IMR-90 (cell line): ENCODE results near the gene TIMELESS. TPM values are rescaled to one million over a fixed set of nuclear protein-coding genes. Genes with fewer than 3 reads are reported as not detected.

ENCODE experiments used
- ATAC-seq: fragments of 200-7000 bp; cut with Tn5 transposase; 2 replicates; pipeline ENCODE4 v1.9.1; 2020; ENCODE audit warnings: low read depth, mild to moderate bottlenecking, moderate library complexity
- BruUV-seq: library from RNA; stranded (reverse); fragments of 400-500 nt; replicated peaks from 2 replicates; lab custom pipeline; 2021; lab: Mats Ljungman, UMichigan
- CTCF ChIA-PET: fragments of 300-600 bp; formaldehyde crosslinking; extraction: SDS; loops from one replicate; lab custom pipeline; 2021; ENCODE audit warnings: antibody characterized with exemption; lab: Yijun Ruan, JAX
- POLR2A ChIA-PET: fragments of 300-600 bp; sonication (Branson Sonifier 250); formaldehyde crosslinking; loops from one replicate; lab custom pipeline; 2022; ENCODE audit warnings: antibody characterized with exemption; ENCODE audit not compliant: unreplicated experiment; lab: Charles Lee
- DNase-seq: peaks from one replicate; pipeline ENCODE4 v3.0.0; 2013
- H2AFZ ChIP-seq: replicated peaks from 2 replicates; pipeline ENCODE3; 2013; ENCODE audit warnings: low read length, mild to moderate bottlenecking; ENCODE audit not compliant: poor library complexity
- H2AK5ac ChIP-seq: 2 replicates; pipeline ENCODE4 v1.6.1; 2013; ENCODE audit warnings: low read depth, low read length, inconsistent platforms
- H2AK9ac ChIP-seq: replicated peaks from 2 replicates; pipeline ENCODE3; 2013; ENCODE audit warnings: mild to moderate bottlenecking, low read depth, low read length, moderate library complexity; ENCODE audit not compliant: poor library complexity
- H2BK120ac ChIP-seq: 2 replicates; pipeline ENCODE4 v1.6.1; 2013; ENCODE audit warnings: low read depth, low read length, inconsistent platforms
- H2BK15ac ChIP-seq: 3 replicates; pipeline ENCODE4 v1.6.1; 2013; ENCODE audit warnings: low read depth, low read length, inconsistent platforms
- H2BK20ac ChIP-seq: 2 replicates; pipeline ENCODE4 v1.6.1; 2013; ENCODE audit warnings: low read depth, mild to moderate bottlenecking, inconsistent platforms, low read length, moderate library complexity
- H2BK5ac ChIP-seq: 2 replicates; pipeline ENCODE4 v1.6.1; 2013; ENCODE audit warnings: mild to moderate bottlenecking, low read depth, low read length, inconsistent platforms; ENCODE audit not compliant: poor library complexity, severe bottlenecking
- H3K14ac ChIP-seq: replicated peaks from 2 replicates; pipeline ENCODE4 v1.6.1; 2013; ENCODE audit warnings: low read depth, low read length, inconsistent platforms
- H3K18ac ChIP-seq: 2 replicates; pipeline ENCODE4 v1.6.1; 2013; ENCODE audit warnings: low read depth, low read length, control low read depth
- H3K23ac ChIP-seq: 2 replicates; pipeline ENCODE4 v1.6.1; 2013; ENCODE audit warnings: low read depth, low read length, inconsistent platforms
- H3K27ac ChIP-seq: 2 replicates; pipeline ENCODE4 v1.5.1; 2013; ENCODE audit warnings: mild to moderate bottlenecking, control low read depth, low read length; ENCODE audit not compliant: insufficient read depth
- H3K27me3 ChIP-seq: 2 replicates; pipeline ENCODE4 v1.6.1; 2013; ENCODE audit warnings: low read length; ENCODE audit not compliant: control insufficient read depth, insufficient read depth
- H3K36me3 ChIP-seq: 2 replicates; pipeline ENCODE4 v1.6.1; 2013; ENCODE audit warnings: low read length, mixed read lengths; ENCODE audit not compliant: control insufficient read depth, insufficient read depth
- H3K4ac ChIP-seq: 2 replicates; pipeline ENCODE4 v1.6.1; 2013; ENCODE audit warnings: low read depth, low read length, inconsistent platforms
- H3K4me1 ChIP-seq: 2 replicates; pipeline ENCODE4 v1.6.1; 2013; ENCODE audit warnings: low read length, mixed read lengths; ENCODE audit not compliant: control insufficient read depth, insufficient read depth
- H3K4me2 ChIP-seq: 2 replicates; pipeline ENCODE4 v1.6.1; 2013; ENCODE audit warnings: low read depth, mild to moderate bottlenecking, control low read depth, low read length, moderate library complexity
- H3K4me3 ChIP-seq: 2 replicates; pipeline ENCODE4 v1.5.1; 2013; ENCODE audit warnings: low read depth, mild to moderate bottlenecking, control low read depth, low read length, moderate library complexity; ENCODE audit not compliant: insufficient read depth
- H3K56ac ChIP-seq: 2 replicates; pipeline ENCODE4 v1.6.1; 2013; ENCODE audit warnings: low read length, inconsistent platforms; ENCODE audit not compliant: insufficient read depth; ENCODE audit errors: extremely low read depth
- H3K79me1 ChIP-seq, 2 experiments: 2 replicates each; pipeline ENCODE4 v1.6.1; 2013; ENCODE audit warnings: low read length in 2 of 2, inconsistent platforms in 1 of 2, low read depth in 1 of 2
- H3K9ac ChIP-seq: 2 replicates; pipeline ENCODE4 v1.6.1; 2013; ENCODE audit warnings: low read depth, low read length, control low read depth
- H3K9me1 ChIP-seq: 2 replicates; pipeline ENCODE4 v1.6.1; 2013; ENCODE audit warnings: low read length, inconsistent platforms; ENCODE audit not compliant: insufficient read depth
- H3K9me3 ChIP-seq: 2 replicates; pipeline ENCODE4 v1.6.1; 2013; ENCODE audit warnings: low read length; ENCODE audit not compliant: control insufficient read depth, insufficient read depth
- H4K20me1 ChIP-seq: 2 replicates; pipeline ENCODE4 v1.6.1; 2013; ENCODE audit warnings: low read length, inconsistent platforms; ENCODE audit not compliant: insufficient read depth
- H4K5ac ChIP-seq: 2 replicates; pipeline ENCODE4 v1.6.1; 2013; ENCODE audit warnings: mild to moderate bottlenecking, low read depth, low read length, control low read depth
- H4K8ac ChIP-seq, 2 experiments: 2 replicates each; pipeline ENCODE4 v1.6.1; 2013; ENCODE audit warnings: low read depth in 2 of 2, low read length in 2 of 2, control low read depth in 1 of 2, inconsistent platforms in 1 of 2
- H4K91ac ChIP-seq: 2 replicates; pipeline ENCODE4 v1.6.1; 2013; ENCODE audit warnings: low read depth, low read length, inconsistent platforms; ENCODE audit not compliant: insufficient read depth
- NFE2L2 ChIP-seq: fragments of 150-350 bp; IDR thresholded peaks from 2 replicates; pipeline ENCODE4 v1.6.1; 2016; ENCODE audit warnings: low read depth, mild to moderate bottlenecking, low read length
- WGBS, 2 experiments: methylation state at CpG; one replicate each; pipeline versions ENCODE4 v1.1.5 to v1.1.7; 2013; ENCODE audit warnings: missing lambda C conversion rate in 2 of 2; ENCODE audit not compliant: insufficient read length in 1 of 2; ENCODE audit errors: extremely low coverage in 2 of 2; 5-methylcytosine and 5-hydroxymethylcytosine counted together
- dilution Hi-C: fragments of 300-500 bp; cut with HindIII; formaldehyde crosslinking; loops from one replicate; pipeline ENCODE4 v1.14.3; 2018; ENCODE audit warnings: low sequenced_read_pairs; ENCODE audit not compliant: unreplicated experiment
- in situ Hi-C: fragments of 300-500 bp; cut with MboI; formaldehyde crosslinking; loops from 3 replicates; pipeline ENCODE4 v1.14.3; 2019; ENCODE audit warnings: low sequenced_read_pairs, inconsistent platforms, mixed read lengths
- intact Hi-C: fragments of 100-400 bp; cut with micrococcal nuclease; formaldehyde crosslinking; loops from 2 replicates; pipeline ENCODE4 v1.10.0; 2022
- polyA plus RNA-seq, 3 experiments: library from polyadenylated mRNA; depleted of rRNA; stranded (reverse); fragments of >200 nt; gene quantifications; 2 replicates each; pipeline ENCODE4 v1.2.3, GENCODE V29; 2012; ENCODE audit warnings: low replicate concordance in 1 of 3
- total RNA-seq: library from RNA; depleted of rRNA; stranded (reverse); fragments of >200 nt; gene quantifications from 2 replicates; pipeline ENCODE4 v1.2.3, GENCODE V29; 2012
- TF ChIP-seq, protein P1 (sequence below): fragments of 150-350 bp; IDR thresholded peaks from 2 replicates; pipeline ENCODE4 v1.6.1; 2017; ENCODE audit warnings: mild to moderate bottlenecking, antibody characterized with exemption, low read length, low read depth
- TF ChIP-seq, protein P2 (sequence below): conservative IDR thresholded peaks from 2 replicates; pipeline ENCODE4 v1.5.1; 2012; ENCODE audit warnings: mild to moderate bottlenecking, low read depth, low read length, improper control_type of control experiment

The TIMELESS gene
- total and polyA plus RNA-seq, 2 of the 4 experiments (the other 2 are of a cell fraction) = 7.3 to 10.4 TPM

DNA sequence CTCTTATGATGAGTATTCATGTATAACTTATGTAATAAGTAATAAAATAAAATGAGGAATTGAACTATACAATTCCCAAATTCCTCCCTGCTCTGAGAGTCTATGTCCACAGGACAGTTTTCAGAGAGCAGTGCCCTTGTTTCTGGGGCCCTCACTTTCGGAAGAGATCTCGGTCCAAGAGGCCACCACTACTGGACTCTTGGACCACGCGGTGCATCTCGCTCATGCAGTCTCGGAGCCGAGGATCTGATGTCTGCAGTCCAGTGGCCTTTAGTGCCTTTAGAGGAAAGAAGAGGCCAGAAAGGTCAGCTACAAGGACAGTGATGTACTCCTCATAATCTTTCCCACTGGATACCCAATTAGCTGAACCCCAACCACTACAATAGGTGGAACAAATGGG is 30.4 kb upstream of the TIMELESS start:
- no peak overlapping the region for H3K4me3 ChIP-seq

More for the DNA sequence above, 30.4 kb upstream of the TIMELESS start:
- Histone ChIP-seq H3K14ac (no peak overlapping the region), H3K23ac (no peak overlapping the region), H2AFZ (no peak overlapping the region), H3K27me3 (no peaks in the 10 kb centered on the region), H2BK120ac (no peak overlapping the region), H4K20me1 (no peaks in the 10 kb centered on the region), H2BK20ac (no peak overlapping the region), H3K27ac (no peak overlapping the region), H3K4me1 (no peaks in the 10 kb centered on the region), H2AK9ac (no peak overlapping the region), H2BK5ac (no peak overlapping the region), H2AK5ac (no peak overlapping the region), H4K91ac (no peak overlapping the region), H3K18ac (no peak overlapping the region), H3K9me3 (no peaks in the 10 kb centered on the region), H4K8ac (no peak overlapping the region), H3K9ac (no peak overlapping the region), H3K4me2 (no peak overlapping the region), H3K56ac (no peak overlapping the region), H3K9me1 (peaks cover 12% of the 10 kb centered on the region; the same call in 1 of the 2 replicates), H2BK15ac (no peak overlapping the region), H3K79me1 (peaks cover 0 to 21% of the 10 kb centered on the region in 2 experiments; a peak in 3 of 4 replicates), H3K36me3 (no peaks in the 10 kb centered on the region), H4K5ac (no peak overlapping the region), H3K4ac (no peak overlapping the region)
- no TSS peak for BruUV-seq
- intact Hi-C loops (no loop called here), in situ Hi-C loops (no loop called here), dilution Hi-C loops (no loop called here)
- WGBS, 2 experiments = 100% methylated on average over 7 of the region's 7 CpGs; no CpG with 5 or more reads in 1 of the 2 experiments
- DNase-seq (no peak), ATAC-seq (no peak)
- TF ChIP-seq, protein P1, sequence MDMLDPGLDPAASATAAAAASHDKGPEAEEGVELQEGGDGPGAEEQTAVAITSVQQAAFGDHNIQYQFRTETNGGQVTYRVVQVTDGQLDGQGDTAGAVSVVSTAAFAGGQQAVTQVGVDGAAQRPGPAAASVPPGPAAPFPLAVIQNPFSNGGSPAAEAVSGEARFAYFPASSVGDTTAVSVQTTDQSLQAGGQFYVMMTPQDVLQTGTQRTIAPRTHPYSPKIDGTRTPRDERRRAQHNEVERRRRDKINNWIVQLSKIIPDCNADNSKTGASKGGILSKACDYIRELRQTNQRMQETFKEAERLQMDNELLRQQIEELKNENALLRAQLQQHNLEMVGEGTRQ = no peak
- TF ChIP-seq NFE2L2 = no peak
- TF ChIP-seq, protein P2, sequence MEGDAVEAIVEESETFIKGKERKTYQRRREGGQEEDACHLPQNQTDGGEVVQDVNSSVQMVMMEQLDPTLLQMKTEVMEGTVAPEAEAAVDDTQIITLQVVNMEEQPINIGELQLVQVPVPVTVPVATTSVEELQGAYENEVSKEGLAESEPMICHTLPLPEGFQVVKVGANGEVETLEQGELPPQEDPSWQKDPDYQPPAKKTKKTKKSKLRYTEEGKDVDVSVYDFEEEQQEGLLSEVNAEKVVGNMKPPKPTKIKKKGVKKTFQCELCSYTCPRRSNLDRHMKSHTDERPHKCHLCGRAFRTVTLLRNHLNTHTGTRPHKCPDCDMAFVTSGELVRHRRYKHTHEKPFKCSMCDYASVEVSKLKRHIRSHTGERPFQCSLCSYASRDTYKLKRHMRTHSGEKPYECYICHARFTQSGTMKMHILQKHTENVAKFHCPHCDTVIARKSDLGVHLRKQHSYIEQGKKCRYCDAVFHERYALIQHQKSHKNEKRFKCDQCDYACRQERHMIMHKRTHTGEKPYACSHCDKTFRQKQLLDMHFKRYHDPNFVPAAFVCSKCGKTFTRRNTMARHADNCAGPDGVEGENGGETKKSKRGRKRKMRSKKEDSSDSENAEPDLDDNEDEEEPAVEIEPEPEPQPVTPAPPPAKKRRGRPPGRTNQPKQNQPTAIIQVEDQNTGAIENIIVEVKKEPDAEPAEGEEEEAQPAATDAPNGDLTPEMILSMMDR = no peak
- ChIA-PET CTCF (no interaction called here), POLR2A (no interaction called here)
